Measurements from ENCODE around the gene FKBP9.
A peak's percentile ranks its signal among the peaks of the same experiment; 100 is the strongest.

FKBP9 gene

GRCh38 chr7:33048257-33048656 is 91.0 kb downstream of the FKBP9 start:
- TF ChIP-seq ZFX (IDR thresholded peaks at IDR 0.05) (no peak), CTCF (conservative IDR thresholded peaks at IDR 0.05) (no peak)
- no peak overlapping the region for H3K27ac ChIP-seq

DNA sequence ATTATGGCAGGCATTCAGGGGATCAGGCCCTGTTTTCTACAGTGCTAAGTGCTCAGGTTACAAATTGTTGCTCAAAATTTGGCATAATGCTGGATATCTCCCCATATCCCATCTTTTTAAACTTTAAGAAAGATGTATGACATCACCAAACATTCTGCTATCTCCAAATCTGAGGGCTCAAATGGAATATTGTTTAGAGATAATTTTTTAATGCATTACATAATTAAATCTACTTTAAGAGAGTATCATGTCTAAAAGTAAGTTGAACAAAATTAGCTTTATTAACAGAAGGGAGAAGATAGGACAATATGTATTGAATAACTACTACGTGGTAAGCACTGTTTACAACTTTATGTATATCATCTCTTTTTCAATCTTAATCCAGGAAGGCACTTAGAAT is 91.5 kb downstream of the FKBP9 start:
- no peak for TF ChIP-seq CTCF (conservative IDR thresholded peaks at IDR 0.05)
- TF ChIP-seq ZFX (IDR thresholded peaks at IDR 0.05) = no peak
- H3K27ac ChIP-seq = no peak overlapping the region

DNA sequence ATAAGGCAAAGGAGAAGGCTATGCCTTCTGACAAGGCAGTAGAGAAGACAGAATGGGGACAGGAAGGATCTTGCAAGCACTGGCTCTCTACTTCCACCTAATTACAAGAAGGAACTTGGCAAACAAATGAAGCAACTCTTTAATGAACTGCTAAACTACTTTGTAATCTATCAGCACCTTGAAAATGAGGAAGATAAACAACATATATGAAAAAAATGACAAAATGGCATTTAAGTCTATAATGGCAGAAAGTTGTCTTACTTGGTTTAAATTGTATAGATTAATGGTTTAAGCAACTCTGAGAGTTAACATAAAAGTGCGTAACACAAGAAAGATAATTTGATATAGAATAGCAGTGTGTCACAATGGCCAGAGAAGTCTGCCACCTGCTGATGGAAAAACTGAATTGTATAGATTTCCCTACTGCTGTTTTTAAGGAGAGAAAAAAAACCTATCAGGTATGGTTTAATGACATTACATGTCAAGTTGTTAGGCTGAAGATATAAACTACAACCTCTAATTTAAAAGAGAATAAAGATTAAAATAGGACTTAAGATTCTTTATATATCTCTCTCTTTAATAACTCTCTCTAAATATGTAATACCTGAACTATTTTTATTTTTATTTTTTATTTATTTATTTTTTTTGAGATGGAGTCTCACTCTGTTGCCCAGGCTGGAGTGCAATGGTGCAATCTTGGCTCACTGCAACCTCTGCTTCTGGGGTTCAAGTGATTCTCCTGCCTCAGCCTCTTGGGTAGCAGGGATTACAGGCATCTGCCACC is 93.5 kb downstream of the FKBP9 start:
- TF ChIP-seq ZFX (IDR thresholded peaks at IDR 0.05) = no peak
- peak; percentile 85 for TF ChIP-seq CTCF (conservative IDR thresholded peaks at IDR 0.05)
- H3K27ac ChIP-seq = no peak overlapping the region

- H3K27ac ChIP-seq = no peak overlapping the region; the same call in 1 of the 2 replicates
- TF ChIP-seq CTCF (conservative IDR thresholded peaks at IDR 0.05) = no peak
- TF ChIP-seq ZFX (IDR thresholded peaks at IDR 0.05) = no peak
Observed at GRCh38 chr7:33053721-33054120, 96.5 kb downstream of the FKBP9 start.

GRCh38 chr7:33054261-33054964 is 97.2 kb downstream of the FKBP9 start:
- TF ChIP-seq ZFX (IDR thresholded peaks at IDR 0.05) (no peak), CTCF (conservative IDR thresholded peaks at IDR 0.05) (no peak)
- no peak overlapping the region for H3K27ac ChIP-seq

DNA sequence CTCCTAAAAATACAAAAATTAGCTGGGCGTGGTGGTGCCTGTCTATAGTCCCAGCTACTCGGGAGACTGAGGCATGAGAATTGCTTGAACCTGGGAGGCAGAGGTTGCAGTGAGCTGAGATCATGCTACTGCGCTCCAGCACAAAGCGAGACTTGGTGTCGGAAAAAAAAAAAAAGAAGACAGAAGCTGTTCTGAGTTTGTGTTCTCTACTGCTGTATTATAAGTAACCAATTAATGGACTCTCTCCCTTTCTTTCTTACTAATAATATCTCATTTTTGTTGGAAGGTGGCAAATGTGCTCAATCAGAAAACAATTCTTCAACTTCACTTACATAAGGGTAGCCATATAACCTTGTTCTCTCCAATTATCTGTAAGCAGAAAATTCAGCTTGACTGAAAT is 97.9 kb downstream of the FKBP9 start:
- no peak for TF ChIP-seq CTCF (conservative IDR thresholded peaks at IDR 0.05)
- no peak overlapping the region for H3K27ac ChIP-seq

Measured in C4-2B (cell line).